ENCODE data around the gene SLC25A4. TPM values are rescaled to one million over a fixed set of nuclear protein-coding genes. Genes with fewer than 3 reads are reported as not detected.

The SLC25A4 gene
- total RNA-seq, 2 donors from 2014 or later: 19.5 to 22.0 TPM

DNA sequence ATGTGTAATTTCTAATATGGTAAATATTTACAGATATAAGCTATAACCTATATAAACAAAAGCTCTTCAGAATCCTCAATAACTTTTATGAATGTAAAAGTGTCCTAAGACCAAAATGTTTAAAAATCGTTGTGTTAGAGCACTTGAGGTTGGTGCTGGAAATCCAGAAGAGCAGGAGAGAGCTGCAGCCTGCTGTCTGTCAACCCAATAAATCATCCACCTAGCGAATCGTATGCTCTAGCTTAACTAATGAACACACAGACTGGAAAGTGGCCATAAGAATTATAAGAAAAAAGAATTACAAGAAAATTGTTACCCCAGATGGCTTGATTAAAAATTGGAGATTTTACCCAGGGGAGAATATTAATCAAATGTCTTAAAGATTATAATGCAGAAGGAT is 43.7 kb downstream of the SLC25A4 start:
- Histone ChIP-seq H3K4me1 (ENCODE audit: control insufficient read depth, insufficient read depth, low read length) (no peaks in the 10 kb centered on the region), H3K36me3 (ENCODE audit: control insufficient read depth, insufficient read depth, low read length) (peaks cover 18% of the 10 kb centered on the region), H3K9me3 (ENCODE audit: control insufficient read depth, low read length) (no peaks in the 10 kb centered on the region), H3K27me3 (ENCODE audit: control insufficient read depth, insufficient read depth, low read length, poor library complexity, severe bottlenecking) (no peaks in the 10 kb centered on the region), H3K4me3 (ENCODE audit: low read length) (no peak overlapping the region), H3K9ac (ENCODE audit: extremely low read depth, low read length, poor library complexity, severe bottlenecking) (no peak overlapping the region), H3K27ac (ENCODE audit: low read depth, low read length) (no peak overlapping the region)
- Mint-ChIP-seq H3K27ac (no peak overlapping the region), H3K4me3 (no peak overlapping the region), H3K4me1 (peaks cover 13% of the 10 kb centered on the region), H3K9me3 (no peaks in the 10 kb centered on the region), H3K27me3 (ENCODE audit: insufficient read depth) (no peaks in the 10 kb centered on the region), H3K36me3 (ENCODE audit: low read depth) (peaks cover 23% of the 10 kb centered on the region)
- WGBS, 2 experiments (ENCODE audit: insufficient coverage in 1 of 2, insufficient read length in 1 of 2): 98 to 100% methylated on average over 2 to 3 of the region's 3 CpGs
- TF ChIP-seq, protein P1, sequence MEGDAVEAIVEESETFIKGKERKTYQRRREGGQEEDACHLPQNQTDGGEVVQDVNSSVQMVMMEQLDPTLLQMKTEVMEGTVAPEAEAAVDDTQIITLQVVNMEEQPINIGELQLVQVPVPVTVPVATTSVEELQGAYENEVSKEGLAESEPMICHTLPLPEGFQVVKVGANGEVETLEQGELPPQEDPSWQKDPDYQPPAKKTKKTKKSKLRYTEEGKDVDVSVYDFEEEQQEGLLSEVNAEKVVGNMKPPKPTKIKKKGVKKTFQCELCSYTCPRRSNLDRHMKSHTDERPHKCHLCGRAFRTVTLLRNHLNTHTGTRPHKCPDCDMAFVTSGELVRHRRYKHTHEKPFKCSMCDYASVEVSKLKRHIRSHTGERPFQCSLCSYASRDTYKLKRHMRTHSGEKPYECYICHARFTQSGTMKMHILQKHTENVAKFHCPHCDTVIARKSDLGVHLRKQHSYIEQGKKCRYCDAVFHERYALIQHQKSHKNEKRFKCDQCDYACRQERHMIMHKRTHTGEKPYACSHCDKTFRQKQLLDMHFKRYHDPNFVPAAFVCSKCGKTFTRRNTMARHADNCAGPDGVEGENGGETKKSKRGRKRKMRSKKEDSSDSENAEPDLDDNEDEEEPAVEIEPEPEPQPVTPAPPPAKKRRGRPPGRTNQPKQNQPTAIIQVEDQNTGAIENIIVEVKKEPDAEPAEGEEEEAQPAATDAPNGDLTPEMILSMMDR (conservative IDR thresholded peaks at IDR 0.05): no peak
- DNase-seq: no peak

DNA sequence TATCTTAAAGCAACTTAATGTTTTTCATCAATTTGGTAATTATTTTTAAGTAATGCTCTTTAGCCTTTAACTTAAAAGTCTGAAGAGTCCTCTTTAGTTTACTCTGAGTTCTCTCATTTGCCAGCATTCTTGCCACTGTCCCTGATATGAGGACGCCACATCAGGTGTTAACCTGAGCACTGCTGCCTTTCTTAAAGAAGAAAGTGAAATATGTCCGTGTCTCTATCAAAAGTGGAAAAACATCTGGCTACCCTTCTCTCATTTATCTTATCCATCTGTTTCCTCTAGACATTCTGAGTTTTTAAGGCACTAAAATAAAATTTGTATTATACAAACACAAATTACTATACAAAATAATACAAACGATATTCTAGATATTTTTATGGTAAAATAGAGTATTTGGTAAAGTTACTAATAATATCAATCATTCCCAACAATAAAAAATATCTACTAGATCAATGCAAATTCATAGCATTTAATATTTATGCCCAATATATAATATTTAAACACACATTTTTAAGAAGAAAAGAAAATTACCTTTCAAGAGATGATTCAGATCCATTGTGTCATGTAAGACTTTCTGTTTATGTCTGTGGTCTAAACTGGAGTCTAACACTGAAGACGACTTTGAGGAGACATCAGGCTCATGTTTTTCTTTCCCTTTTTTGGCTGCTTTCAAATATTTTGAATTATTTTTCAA is 46.7 kb downstream of the SLC25A4 start:
- TF ChIP-seq, protein P1 (conservative IDR thresholded peaks at IDR 0.05): no peak
- Histone ChIP-seq H3K4me1 (ENCODE audit: control insufficient read depth, insufficient read depth, low read length) (no peaks in the 10 kb centered on the region), H3K27me3 (ENCODE audit: control insufficient read depth, insufficient read depth, low read length, poor library complexity, severe bottlenecking) (no peaks in the 10 kb centered on the region), H3K36me3 (ENCODE audit: control insufficient read depth, insufficient read depth, low read length) (peaks cover 12% of the 10 kb centered on the region), H3K9me3 (ENCODE audit: control insufficient read depth, low read length) (no peaks in the 10 kb centered on the region), H3K27ac (ENCODE audit: low read depth, low read length) (no peak overlapping the region), H3K4me3 (ENCODE audit: low read length) (no peak overlapping the region), H3K9ac (ENCODE audit: extremely low read depth, low read length, poor library complexity, severe bottlenecking) (no peak overlapping the region)
- Mint-ChIP-seq H3K36me3 (ENCODE audit: low read depth) (peaks cover 23% of the 10 kb centered on the region), H3K27me3 (ENCODE audit: insufficient read depth) (no peaks in the 10 kb centered on the region), H3K4me3 (no peak overlapping the region), H3K4me1 (peaks cover 6% of the 10 kb centered on the region), H3K9me3 (no peaks in the 10 kb centered on the region), H3K27ac (no peak overlapping the region)
- 94 to 96% methylated on average over 3 of the region's 4 CpGs for WGBS, 2 experiments (ENCODE audit: insufficient coverage in 1 of 2, insufficient read length in 1 of 2)
- no peak for DNase-seq

DNA sequence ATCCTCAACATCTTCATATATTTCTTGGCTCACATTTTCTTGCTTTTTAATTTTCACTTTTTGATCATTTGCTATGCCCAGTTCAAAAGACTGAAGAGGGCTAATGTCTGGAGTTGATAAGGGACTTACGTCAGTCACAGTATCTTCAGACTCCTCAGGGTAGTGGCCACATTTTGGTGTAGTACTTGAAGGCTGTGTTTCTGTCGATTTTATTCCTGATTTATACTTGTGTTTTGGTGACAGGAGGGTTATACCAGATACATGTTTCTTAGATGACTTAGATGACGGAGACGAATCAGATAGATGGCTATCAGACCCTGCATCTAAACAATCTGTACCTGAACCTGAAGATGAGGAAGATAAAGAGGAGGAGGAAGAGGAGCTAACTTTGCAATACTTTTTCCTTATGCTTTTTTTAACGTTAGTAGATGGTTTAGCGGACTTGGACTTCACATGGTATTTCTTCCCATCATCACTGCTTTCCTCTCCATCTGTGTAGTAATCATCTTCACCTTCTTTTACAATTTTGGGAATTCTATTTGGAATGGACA is 47.3 kb downstream of the SLC25A4 start:
- no peaks in the 10 kb centered on the region for H3K9me3 Mint-ChIP-seq
- 92 to 96% methylated on average over 4 to 6 of the region's 6 CpGs for WGBS, 2 experiments (ENCODE audit: insufficient coverage in 1 of 2, insufficient read length in 1 of 2)

More for the DNA sequence above, 47.3 kb downstream of the SLC25A4 start:
- no peak for DNase-seq
- no peak overlapping the region for H3K9ac ChIP-seq (ENCODE audit: extremely low read depth, low read length, poor library complexity, severe bottlenecking)
- Mint-ChIP-seq H3K27me3 (ENCODE audit: insufficient read depth) (no peaks in the 10 kb centered on the region), H3K4me3 (no peak overlapping the region), H3K4me1 (peaks cover 5% of the 10 kb centered on the region), H3K36me3 (ENCODE audit: low read depth) (peaks cover 23% of the 10 kb centered on the region), H3K27ac (no peak overlapping the region)
- no peaks in the 10 kb centered on the region for H3K9me3 ChIP-seq (ENCODE audit: control insufficient read depth, low read length)
- H3K4me1 ChIP-seq (ENCODE audit: control insufficient read depth, insufficient read depth, low read length): no peaks in the 10 kb centered on the region
- no peak overlapping the region for H3K27ac ChIP-seq (ENCODE audit: low read depth, low read length)
- H3K4me3 ChIP-seq (ENCODE audit: low read length): no peak overlapping the region
- peaks cover 12% of the 10 kb centered on the region for H3K36me3 ChIP-seq (ENCODE audit: control insufficient read depth, insufficient read depth, low read length)
- TF ChIP-seq, protein P1 (conservative IDR thresholded peaks at IDR 0.05): no peak
- no peaks in the 10 kb centered on the region for H3K27me3 ChIP-seq (ENCODE audit: control insufficient read depth, insufficient read depth, low read length, poor library complexity, severe bottlenecking)
